Measurements from ENCODE around the gene SETD1B.
"Not testable (repeated sequence)": the region's sequence is repeated elsewhere in the genome, so short reads cannot be mapped to it uniquely, and the experiment has no call there.

The SETD1B gene

GRCh38 chr12:121857322-121858246, 53.8 kb downstream of the SETD1B start:
- Histone ChIP-seq H3K4me3 (ENCODE audit: low read depth in 1 of 5, low read length in 5 of 5) (no peak overlapping the region), H3K27ac (ENCODE audit: low read depth, low read length) (peak overlapping the region; percentile 82), H3K9me3 (ENCODE audit: control insufficient read depth in 5 of 5, low read length in 5 of 5) (no peaks in the 10 kb centered on the region), H3K9ac (ENCODE audit: low read length in 5 of 5) (no peak overlapping the region), H3K27me3 (ENCODE audit: control insufficient read depth in 5 of 5, insufficient read depth in 4 of 5, low read length in 5 of 5) (peaks cover 0 to 4% (median 0%) of the 10 kb centered on the region in 5 donors), H3K4me1 (ENCODE audit: control insufficient read depth in 5 of 5, insufficient read depth in 5 of 5, low read length in 5 of 5) (peaks cover 2 to 32% (median 27%) of the 10 kb centered on the region in 5 donors), H3K36me3 (ENCODE audit: control insufficient read depth in 5 of 5, insufficient read depth in 5 of 5, low read length in 5 of 5) (no peaks in the 10 kb centered on the region)

GRCh38 chr12:121858318-121858661, 54.5 kb downstream of the SETD1B start:
- H3K4me3 ChIP-seq (ENCODE audit: low read depth in 1 of 5, low read length in 5 of 5) = peak overlapping the region in 1 of 5 donors; percentile 11
- H3K27ac ChIP-seq (ENCODE audit: low read depth, low read length) = peak overlapping the region; percentile 82

GRCh38 chr12:121858662-121859572, 55.1 kb downstream of the SETD1B start, which contains the start of gene HPD:
Gene HPD, minus strand, starts transcription at chr12:121858859. Its CDS starts 36 bp downstream, at chr12:121858823.
- H3K4me1 ChIP-seq (ENCODE audit: control insufficient read depth in 5 of 5, insufficient read depth in 5 of 5, low read length in 5 of 5) = peaks cover 2 to 32% (median 27%) of the 10 kb centered on the region in 5 donors
- H3K36me3 ChIP-seq (ENCODE audit: control insufficient read depth in 5 of 5, insufficient read depth in 5 of 5, low read length in 5 of 5) = no peaks in the 10 kb centered on the region
- H3K9ac ChIP-seq (ENCODE audit: low read length in 5 of 5) = peak within 1 kb of the TSS in 4 of 5 donors; percentile 2 to 67 (median 40)
- no peaks in the 10 kb centered on the region for H3K9me3 ChIP-seq (ENCODE audit: control insufficient read depth in 5 of 5, low read length in 5 of 5)
- peaks cover 0 to 4% (median 0%) of the 10 kb centered on the region in 5 donors for H3K27me3 ChIP-seq (ENCODE audit: control insufficient read depth in 5 of 5, insufficient read depth in 4 of 5, low read length in 5 of 5)
- H3K27ac ChIP-seq (ENCODE audit: low read depth, low read length) = peak within 1 kb of the TSS; percentile 82
- H3K4me3 ChIP-seq (ENCODE audit: low read depth in 1 of 5, low read length in 5 of 5) = peak within 1 kb of the TSS in 2 of 5 donors; percentile 11 to 32

More at GRCh38 chr12:121858318-121858661, 54.5 kb downstream of the SETD1B start:
- peaks cover 2 to 32% (median 27%) of the 10 kb centered on the region in 5 donors for H3K4me1 ChIP-seq (ENCODE audit: control insufficient read depth in 5 of 5, insufficient read depth in 5 of 5, low read length in 5 of 5)
- H3K27me3 ChIP-seq (ENCODE audit: control insufficient read depth in 5 of 5, insufficient read depth in 4 of 5, low read length in 5 of 5) = peaks cover 0 to 4% (median 0%) of the 10 kb centered on the region in 5 donors
- H3K9ac ChIP-seq (ENCODE audit: low read length in 5 of 5) = no peak overlapping the region
- H3K36me3 ChIP-seq (ENCODE audit: control insufficient read depth in 5 of 5, insufficient read depth in 5 of 5, low read length in 5 of 5) = no peaks in the 10 kb centered on the region
- no peaks in the 10 kb centered on the region for H3K9me3 ChIP-seq (ENCODE audit: control insufficient read depth in 5 of 5, low read length in 5 of 5)

DNA sequence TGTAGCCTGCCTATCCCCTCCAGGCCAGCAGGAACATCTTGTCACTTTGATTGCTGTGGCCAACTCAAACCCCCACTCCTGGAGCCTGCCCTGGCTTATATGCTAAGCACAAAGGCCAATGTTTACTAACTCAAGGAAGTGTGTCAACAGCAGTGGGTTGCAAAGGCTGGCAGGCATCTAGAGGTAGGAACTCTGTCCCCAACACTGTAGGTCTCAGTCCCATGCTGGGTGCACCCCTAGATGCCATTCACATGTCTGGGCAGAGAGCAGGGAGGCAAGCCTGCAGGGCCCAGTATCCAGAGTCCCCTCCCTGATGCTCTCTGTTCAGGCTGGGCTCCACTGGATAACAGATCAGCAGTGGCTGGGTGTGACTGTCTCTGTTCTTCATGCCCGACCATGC, 56.4 kb downstream of the SETD1B start:
- no peaks in the 10 kb centered on the region for H3K36me3 ChIP-seq (ENCODE audit: control insufficient read depth in 5 of 5, insufficient read depth in 5 of 5, low read length in 5 of 5)
- H3K9me3 ChIP-seq (ENCODE audit: control insufficient read depth in 5 of 5, low read length in 5 of 5) = no peaks in the 10 kb centered on the region
- H3K9ac ChIP-seq (ENCODE audit: low read length in 5 of 5) = no peak overlapping the region
- no peak overlapping the region for H3K27ac ChIP-seq (ENCODE audit: low read depth, low read length)
- H3K27me3 ChIP-seq (ENCODE audit: control insufficient read depth in 5 of 5, insufficient read depth in 4 of 5, low read length in 5 of 5) = no peaks in the 10 kb centered on the region
- H3K4me3 ChIP-seq (ENCODE audit: low read depth in 1 of 5, low read length in 5 of 5) = no peak overlapping the region
- peaks cover 2 to 32% (median 27%) of the 10 kb centered on the region in 5 donors for H3K4me1 ChIP-seq (ENCODE audit: control insufficient read depth in 5 of 5, insufficient read depth in 5 of 5, low read length in 5 of 5)

GRCh38 chr12:121860699-121861098, 56.9 kb downstream of the SETD1B start:
- H3K9ac ChIP-seq (ENCODE audit: low read length in 5 of 5); H3K9me3 ChIP-seq (ENCODE audit: control insufficient read depth in 5 of 5, low read length in 5 of 5); H3K27me3 ChIP-seq (ENCODE audit: control insufficient read depth in 5 of 5, insufficient read depth in 4 of 5, low read length in 5 of 5); H3K27ac ChIP-seq (ENCODE audit: low read depth, low read length); H3K36me3 ChIP-seq (ENCODE audit: control insufficient read depth in 5 of 5, insufficient read depth in 5 of 5, low read length in 5 of 5); H3K4me3 ChIP-seq (ENCODE audit: low read depth in 1 of 5, low read length in 5 of 5): not testable (repeated sequence)
- peaks cover 2 to 32% (median 27%) of the 10 kb centered on the region in 5 donors for H3K4me1 ChIP-seq (ENCODE audit: control insufficient read depth in 5 of 5, insufficient read depth in 5 of 5, low read length in 5 of 5)

GRCh38 chr12:121861636-121862254, 57.9 kb downstream of the SETD1B start:
- peak overlapping the region in 1 of 5 donors; percentile 28 for H3K9ac ChIP-seq (ENCODE audit: low read length in 5 of 5)
- peaks cover 2 to 32% (median 27%) of the 10 kb centered on the region in 5 donors for H3K4me1 ChIP-seq (ENCODE audit: control insufficient read depth in 5 of 5, insufficient read depth in 5 of 5, low read length in 5 of 5)
- H3K4me3 ChIP-seq (ENCODE audit: low read depth in 1 of 5, low read length in 5 of 5) = no peak overlapping the region
- H3K27ac ChIP-seq (ENCODE audit: low read depth, low read length) = no peak overlapping the region
- no peaks in the 10 kb centered on the region for H3K27me3 ChIP-seq (ENCODE audit: control insufficient read depth in 5 of 5, insufficient read depth in 4 of 5, low read length in 5 of 5)
- no peaks in the 10 kb centered on the region for H3K9me3 ChIP-seq (ENCODE audit: control insufficient read depth in 5 of 5, low read length in 5 of 5)
- no peaks in the 10 kb centered on the region for H3K36me3 ChIP-seq (ENCODE audit: control insufficient read depth in 5 of 5, insufficient read depth in 5 of 5, low read length in 5 of 5)

GRCh38 chr12:121866331-121866730, 62.5 kb downstream of the SETD1B start:
- Histone ChIP-seq H3K9me3 (ENCODE audit: control insufficient read depth in 5 of 5, low read length in 5 of 5) (no peaks in the 10 kb centered on the region), H3K4me3 (ENCODE audit: low read depth in 1 of 5, low read length in 5 of 5) (no peak overlapping the region), H3K4me1 (ENCODE audit: control insufficient read depth in 5 of 5, insufficient read depth in 5 of 5, low read length in 5 of 5) (peaks cover 0 to 9% (median 4%) of the 10 kb centered on the region in 5 donors), H3K9ac (ENCODE audit: low read length in 5 of 5) (no peak overlapping the region), H3K27me3 (ENCODE audit: control insufficient read depth in 5 of 5, insufficient read depth in 4 of 5, low read length in 5 of 5) (no peaks in the 10 kb centered on the region), H3K27ac (ENCODE audit: low read depth, low read length) (no peak overlapping the region), H3K36me3 (ENCODE audit: control insufficient read depth in 5 of 5, insufficient read depth in 5 of 5, low read length in 5 of 5) (no peaks in the 10 kb centered on the region)

DNA sequence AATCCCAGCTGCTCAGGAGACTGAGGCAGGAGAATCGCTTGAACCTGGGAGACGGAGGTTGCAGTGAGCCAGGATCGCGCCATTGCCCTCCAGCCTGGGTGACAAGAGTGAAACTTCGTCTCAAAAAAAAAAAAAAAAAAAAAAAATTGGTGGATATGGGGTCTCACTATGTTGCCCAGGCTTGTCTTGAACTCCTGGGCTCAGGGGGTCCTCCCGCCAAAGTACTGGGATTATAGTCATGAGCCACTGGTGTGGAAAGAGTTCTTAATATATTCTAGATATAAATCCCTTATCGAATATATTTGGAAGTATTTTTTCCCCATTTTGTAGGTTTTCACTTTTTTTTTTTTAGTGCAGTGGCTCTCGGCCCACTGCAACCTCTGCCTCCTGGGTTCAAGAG, 65.4 kb downstream of the SETD1B start:
- H3K4me1 ChIP-seq (ENCODE audit: control insufficient read depth in 5 of 5, insufficient read depth in 5 of 5, low read length in 5 of 5); H3K9ac ChIP-seq (ENCODE audit: low read length in 5 of 5); H3K9me3 ChIP-seq (ENCODE audit: control insufficient read depth in 5 of 5, low read length in 5 of 5); H3K4me3 ChIP-seq (ENCODE audit: low read depth in 1 of 5, low read length in 5 of 5); H3K27ac ChIP-seq (ENCODE audit: low read depth, low read length); H3K36me3 ChIP-seq (ENCODE audit: control insufficient read depth in 5 of 5, insufficient read depth in 5 of 5, low read length in 5 of 5); H3K27me3 ChIP-seq (ENCODE audit: control insufficient read depth in 5 of 5, insufficient read depth in 4 of 5, low read length in 5 of 5): not testable (repeated sequence)

DNA sequence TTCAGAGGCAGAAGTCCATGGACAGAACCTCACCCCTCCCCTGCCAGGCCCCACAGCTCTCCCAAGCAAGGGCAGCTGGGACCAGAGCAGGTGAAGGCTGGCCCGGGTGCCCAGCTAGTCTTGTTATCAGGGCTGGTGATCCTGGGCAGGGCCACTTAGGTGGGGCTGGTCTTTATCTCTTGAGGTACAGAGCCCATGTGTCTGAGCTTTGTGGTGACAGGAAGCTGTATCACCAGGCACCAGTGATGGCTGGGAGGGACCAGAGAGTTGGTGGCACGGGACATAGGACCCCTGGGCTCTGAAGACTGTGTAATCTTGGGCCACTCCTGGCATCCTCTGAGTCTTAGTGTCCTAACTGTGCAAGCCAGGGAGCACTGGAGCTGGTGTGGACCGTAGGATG, 67.7 kb downstream of the SETD1B start:
- no peaks in the 10 kb centered on the region for H3K27me3 ChIP-seq (ENCODE audit: control insufficient read depth in 5 of 5, insufficient read depth in 4 of 5, low read length in 5 of 5)
- no peaks in the 10 kb centered on the region for H3K4me1 ChIP-seq (ENCODE audit: control insufficient read depth in 5 of 5, insufficient read depth in 5 of 5, low read length in 5 of 5)
- no peaks in the 10 kb centered on the region for H3K36me3 ChIP-seq (ENCODE audit: control insufficient read depth in 5 of 5, insufficient read depth in 5 of 5, low read length in 5 of 5)
- no peaks in the 10 kb centered on the region for H3K9me3 ChIP-seq (ENCODE audit: control insufficient read depth in 5 of 5, low read length in 5 of 5)
- H3K27ac ChIP-seq (ENCODE audit: low read depth, low read length) = no peak overlapping the region
- no peak overlapping the region for H3K9ac ChIP-seq (ENCODE audit: low read length in 5 of 5)
- no peak overlapping the region for H3K4me3 ChIP-seq (ENCODE audit: low read depth in 1 of 5, low read length in 5 of 5)

Data from subcutaneous abdominal adipose tissue (tissue), 5 donors.